ENCODE measurements around the gene MRPL51.

MRPL51 gene

DNA sequence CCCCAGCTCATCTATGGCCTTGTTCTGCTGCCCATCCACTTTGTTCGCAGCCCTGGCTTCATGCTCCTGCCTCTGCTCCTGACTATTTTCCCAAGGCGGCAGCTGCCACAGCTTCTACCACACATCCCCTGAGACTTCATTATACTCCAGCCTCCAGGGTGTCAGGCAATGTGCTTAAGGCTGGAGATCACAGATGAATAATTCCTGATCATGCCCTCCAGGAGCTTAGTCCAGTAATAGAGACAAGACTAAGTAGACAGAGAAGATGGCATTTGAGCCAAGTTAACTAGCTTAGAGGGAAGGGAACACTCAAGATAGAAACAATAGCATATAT, 34.1 kb downstream of the MRPL51 start:
- FAIRE-seq, result no peak

DNA sequence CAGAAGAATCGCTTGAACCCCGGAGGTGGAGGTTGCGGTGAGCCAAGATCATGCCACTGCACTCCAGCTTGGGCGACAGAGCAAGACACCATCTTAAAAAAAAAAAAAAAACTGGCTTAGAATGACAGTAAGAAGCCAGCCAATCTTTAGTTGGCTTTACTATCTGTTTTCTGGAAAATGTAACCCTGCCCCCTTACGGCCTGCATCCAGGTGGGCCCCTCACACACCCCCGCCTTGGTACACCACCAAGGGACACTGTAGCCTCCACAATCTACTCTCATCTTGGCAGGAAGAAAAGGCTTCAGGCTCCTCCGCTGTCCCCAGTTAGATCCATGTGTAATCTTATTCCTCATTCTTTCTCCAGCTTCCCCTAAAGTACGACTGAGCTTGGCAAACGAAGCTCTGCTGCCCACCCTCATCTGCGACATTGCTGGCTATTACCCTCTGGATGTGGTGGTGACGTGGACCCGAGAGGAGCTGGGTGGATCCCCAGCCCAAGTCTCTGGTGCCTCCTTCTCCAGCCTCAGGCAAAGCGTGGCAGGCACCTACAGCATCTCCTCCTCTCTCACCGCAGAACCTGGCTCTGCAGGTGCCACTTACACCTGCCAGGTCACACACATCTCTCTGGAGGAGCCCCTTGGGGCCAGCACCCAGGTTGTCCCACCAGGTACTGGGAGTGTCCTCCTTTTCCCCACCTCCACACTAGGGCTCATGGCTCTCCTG, 34.6 kb downstream of the MRPL51 start:
- FAIRE-seq, result no peak

DNA sequence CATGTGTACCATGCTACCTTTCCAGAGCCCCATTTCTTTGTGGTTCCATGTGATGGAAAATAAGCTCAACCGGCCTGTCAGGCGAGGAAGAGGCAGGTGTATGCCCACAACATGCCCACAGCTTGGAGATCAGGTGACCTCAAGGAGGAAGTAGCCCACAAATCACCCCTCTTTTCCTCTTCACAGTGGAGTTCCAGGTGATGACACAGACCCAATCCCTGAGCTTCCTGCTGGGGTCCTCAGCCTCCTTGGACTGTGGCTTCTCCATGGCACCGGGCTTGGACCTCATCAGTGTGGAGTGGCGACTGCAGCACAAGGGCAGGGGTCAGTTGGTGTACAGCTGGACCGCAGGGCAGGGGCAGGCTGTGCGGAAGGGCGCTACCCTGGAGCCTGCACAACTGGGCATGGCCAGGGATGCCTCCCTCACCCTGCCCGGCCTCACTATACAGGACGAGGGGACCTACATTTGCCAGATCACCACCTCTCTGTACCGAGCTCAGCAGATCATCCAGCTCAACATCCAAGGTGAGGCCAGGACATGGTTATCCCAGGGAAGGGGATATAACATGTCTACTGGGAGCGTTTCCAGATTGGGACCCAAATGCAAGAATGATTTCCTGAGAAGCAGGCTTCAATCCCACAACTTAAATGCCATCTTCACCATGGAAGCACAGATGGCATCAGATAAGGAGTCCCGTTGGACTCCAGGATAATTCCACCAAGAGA, 35.7 kb downstream of the MRPL51 start:
- FAIRE-seq, result no peak

DNA sequence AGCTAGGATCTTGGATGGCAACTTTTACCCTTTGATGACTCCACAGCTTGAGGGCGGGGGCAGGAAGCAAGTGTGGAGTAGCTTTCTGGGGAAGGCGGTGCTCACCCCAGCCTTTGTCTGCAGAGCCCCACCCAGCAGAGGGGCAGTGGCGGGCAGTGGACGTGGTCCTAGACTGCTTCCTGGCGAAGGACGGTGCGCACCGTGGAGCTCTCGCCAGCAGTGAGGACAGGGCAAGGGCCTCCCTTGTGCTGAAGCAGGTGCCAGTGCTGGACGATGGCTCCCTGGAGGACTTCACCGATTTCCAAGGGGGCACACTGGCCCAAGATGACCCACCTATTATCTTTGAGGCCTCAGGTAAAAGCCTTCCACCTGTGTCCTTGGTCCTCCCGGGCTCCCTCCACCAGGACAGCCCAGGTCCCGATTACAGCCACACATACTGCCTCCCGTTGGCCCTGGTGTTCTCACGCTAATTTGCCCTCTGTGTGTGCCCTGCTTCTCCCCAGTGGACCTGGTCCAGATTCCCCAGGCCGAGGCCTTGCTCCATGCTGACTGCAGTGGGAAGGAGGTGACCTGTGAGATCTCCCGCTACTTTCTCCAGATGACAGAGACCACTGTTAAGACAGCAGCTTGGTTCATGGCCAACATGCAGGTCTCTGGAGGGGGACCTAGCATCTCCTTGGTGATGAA, 40.0 kb downstream of the MRPL51 start:
- FAIRE-seq, result no peak

DNA sequence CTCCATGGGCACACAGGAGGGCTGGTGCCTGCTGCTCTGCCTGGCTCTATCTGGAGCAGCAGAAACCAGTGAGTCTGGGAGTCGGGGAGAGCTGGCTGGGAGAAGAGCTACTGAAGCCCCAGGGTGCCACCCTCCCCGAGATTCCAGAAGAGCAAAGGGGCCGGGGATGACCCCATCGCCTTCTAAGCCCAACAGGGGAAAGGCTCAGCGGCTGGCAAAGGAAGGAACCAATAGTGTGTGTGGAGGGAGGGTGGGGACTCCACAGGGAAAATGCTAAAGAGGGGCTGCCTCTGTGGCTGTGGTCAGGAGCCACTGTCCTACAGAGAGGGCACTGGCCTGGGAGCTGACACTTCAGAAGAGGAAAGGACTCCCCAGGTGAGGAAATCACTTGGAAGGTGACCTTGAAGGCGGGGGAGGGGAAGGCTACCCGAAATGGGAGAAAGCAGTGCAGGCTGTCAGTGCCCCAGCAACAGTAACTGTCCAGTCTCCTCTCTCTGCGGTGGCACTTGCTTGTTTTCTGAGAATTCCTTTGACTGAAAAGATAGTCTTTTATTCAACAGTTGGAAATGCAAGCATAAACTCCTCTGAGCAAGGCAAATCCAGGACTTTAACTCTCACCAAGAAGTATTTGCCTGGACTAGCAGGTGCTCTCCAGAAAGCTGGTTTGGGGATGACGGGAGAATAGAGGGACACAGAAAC, 40.7 kb downstream of the MRPL51 start:
- no peak for FAIRE-seq

DNA sequence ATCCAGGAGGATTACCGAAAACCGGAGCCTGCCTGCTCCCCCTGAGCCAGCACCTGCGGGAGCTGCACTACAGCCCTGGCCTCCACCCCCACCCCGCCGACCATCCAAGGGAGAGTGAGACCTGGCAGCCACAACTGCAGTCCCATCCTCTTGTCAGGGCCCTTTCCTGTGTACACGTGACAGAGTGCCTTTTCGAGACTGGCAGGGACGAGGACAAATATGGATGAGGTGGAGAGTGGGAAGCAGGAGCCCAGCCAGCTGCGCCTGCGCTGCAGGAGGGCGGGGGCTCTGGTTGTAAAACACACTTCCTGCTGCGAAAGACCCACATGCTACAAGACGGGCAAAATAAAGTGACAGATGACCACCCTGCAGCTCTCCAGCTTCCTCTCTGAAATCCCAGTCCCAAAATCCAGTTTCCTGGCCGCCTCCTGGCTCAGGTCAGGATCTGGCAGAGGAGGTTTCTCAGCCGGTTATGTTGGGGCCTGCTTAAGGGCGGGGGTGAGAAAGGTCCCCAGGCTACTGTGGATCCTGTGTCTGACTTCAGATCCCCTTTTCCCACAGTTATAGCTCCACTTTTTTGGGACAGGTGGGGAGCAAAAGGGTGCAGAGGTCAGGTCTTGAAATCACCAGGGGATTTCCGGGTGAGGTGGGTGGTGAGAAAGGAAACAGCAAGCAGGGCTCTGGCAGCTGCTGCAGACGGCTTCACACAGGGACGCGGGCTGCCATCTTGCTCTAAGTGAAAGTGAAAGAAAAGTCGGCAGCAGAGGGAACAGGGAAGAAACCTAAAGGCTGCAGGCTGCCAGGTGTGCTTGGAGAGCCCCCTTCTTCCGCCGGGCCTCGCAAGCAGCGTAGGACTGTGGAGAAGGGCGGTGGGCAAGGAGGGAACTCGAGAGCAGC, 41.5 kb downstream of the MRPL51 start, which contains the start of gene TAPBPL:
Gene TAPBPL, plus strand, starts transcription at position 695 of the 897 bp plus-strand sequence. CDS start 207 bp downstream, outside the sequence.
- FAIRE-seq, result peak; percentile 9

DNA sequence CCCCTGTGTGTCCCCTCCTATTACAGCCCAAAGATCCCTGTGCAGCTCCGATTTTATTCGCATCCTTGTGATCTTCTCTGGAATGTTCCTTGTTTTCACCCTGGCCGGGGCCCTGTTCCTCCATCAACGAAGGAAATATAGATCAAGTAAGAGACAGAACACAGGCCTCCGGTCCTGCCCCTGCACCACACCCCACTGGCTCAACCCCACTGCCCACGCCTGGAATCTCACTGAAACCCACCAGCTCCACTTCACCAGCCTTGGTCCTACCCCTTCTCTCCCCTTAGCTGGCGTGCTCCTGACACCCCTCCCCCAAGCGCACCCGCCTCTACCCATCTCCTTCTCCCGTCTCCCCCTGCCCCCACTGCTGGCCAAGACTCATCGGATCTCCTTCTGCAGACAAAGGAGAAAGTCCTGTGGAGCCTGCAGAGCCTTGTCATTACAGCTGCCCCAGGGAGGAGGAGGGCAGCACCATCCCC, 42.2 kb downstream of the MRPL51 start:
- FAIRE-seq, result no peak

DNA sequence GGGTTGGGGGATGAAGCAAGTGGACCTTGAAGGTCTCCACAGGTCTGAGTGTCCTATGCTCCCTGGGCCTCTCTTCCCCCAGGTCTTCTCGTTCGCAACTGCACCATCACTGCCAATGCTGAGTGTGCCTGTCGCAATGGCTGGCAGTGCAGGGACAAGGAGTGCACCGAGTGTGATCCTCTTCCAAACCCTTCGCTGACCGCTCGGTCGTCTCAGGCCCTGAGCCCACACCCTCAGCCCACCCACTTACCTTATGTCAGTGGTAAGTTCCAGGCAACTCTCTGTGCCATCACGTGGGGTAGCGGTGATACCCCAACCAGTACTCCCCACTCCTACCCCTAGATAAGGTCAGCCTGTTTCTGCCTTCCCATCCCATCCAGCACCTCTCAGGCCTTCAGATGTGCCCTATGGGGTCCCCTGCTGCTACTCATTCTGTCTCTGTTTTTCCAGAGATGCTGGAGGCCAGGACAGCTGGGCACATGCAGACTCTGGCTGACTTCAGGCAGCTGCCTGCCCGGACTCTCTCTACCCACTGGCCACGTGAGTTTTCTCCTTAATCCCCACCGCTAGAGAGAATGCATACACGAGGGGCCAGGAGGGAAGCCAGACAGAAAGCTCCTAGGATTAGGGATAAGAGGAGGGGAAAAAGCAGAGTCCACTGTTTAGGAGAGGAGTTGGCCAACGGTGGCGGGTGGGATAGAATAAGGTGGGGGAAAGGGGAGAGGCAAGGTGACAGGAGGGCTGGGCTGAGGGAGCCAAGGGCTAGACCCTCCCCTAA, 42.8 kb downstream of the MRPL51 start:
- no peak for FAIRE-seq

DNA sequence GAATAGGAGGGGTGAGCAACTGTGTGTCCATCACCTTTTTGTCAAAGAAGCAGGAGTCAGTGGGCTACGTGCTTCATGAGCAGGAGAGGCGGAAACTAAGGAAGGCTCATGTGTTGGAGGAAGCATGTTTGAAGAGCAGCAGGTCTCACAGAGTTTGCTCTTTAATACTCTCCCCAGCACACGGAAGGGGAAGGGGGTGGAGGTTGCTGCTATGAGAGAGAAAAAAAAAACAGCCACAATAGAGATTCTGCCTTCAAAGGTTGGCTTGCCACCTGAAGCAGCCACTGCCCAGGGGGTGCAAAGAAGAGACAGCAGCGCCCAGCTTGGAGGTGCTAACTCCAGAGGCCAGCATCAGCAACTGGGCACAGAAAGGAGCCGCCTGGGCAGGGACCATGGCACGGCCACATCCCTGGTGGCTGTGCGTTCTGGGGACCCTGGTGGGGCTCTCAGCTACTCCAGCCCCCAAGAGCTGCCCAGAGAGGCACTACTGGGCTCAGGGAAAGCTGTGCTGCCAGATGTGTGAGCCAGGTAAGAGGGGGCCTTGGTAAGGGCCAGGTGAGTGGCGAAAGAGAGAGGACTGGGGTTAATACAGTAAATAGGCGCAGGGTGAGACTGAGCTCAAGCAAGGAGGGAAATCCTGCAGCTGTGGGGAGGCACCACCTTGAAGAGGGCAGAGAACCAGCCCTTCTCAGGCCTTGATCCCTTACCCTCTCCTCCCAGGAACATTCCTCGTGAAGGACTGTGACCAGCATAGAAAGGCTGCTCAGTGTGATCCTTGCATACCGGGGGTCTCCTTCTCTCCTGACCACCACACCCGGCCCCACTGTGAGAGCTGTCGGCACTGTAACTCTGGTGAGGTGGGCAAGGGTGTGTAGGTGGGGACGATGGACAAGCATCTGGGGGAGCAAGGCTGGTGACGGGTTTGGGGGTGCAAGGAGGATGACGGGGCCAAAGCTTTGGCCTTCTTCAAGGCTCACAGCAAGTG, 48.1 kb downstream of the MRPL51 start, which contains the start of gene CD27:
Gene CD27, plus strand, starts transcription at position 252 of the 985 bp plus-strand sequence. Its CDS starts 141 bp downstream, at position 393.
- FAIRE-seq, result no peak

DNA sequence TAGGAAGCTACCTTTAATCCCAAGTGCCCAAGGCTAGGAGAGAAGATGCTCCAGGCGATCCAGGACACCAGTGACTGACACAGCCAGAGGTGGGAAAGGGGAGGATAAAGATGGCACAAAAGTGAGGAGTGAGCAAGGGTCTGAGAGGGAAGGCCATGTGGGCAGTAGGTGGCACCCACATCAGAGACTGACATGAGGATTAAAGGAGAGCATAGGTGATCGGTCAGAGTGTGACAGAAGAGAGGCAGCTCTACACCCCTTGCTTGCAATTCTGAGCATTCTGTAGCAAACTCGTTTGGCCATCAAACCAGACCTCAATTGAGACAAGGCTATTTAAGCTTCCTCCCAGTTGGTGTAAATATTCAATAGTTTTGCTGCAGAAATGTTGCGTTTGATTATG, 49.0 kb downstream of the MRPL51 start:
- FAIRE-seq, result no peak

DNA sequence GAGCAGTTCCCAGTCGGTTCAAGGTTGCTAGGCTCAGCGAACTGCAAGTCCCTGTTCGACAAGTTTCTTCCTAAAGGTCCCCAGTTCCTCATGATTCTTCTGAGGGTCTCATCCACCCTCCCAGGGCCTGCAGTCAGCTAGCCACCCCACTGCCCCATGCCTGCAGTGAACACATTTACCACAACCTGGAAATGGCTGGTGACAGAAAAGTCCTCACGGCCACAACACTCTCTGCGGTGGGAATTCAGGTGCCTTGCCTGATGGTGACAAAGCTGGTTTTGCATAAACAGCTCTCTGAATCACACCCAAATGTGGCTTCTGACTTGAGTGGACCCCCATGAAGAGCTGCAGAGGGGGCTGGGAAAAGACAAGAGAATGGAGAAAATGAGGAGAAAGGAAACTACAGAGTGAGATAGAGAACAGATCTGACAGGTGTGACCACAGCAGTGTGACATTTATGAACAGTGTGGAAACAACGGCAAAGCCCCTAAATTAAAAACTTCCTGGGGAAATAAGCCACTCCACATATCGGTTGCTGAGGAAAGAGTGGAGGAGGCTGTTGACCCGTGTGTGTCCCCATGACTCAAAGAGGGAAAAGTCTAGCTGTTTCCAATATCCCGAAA, 49.6 kb downstream of the MRPL51 start:
- no peak for FAIRE-seq

DNA sequence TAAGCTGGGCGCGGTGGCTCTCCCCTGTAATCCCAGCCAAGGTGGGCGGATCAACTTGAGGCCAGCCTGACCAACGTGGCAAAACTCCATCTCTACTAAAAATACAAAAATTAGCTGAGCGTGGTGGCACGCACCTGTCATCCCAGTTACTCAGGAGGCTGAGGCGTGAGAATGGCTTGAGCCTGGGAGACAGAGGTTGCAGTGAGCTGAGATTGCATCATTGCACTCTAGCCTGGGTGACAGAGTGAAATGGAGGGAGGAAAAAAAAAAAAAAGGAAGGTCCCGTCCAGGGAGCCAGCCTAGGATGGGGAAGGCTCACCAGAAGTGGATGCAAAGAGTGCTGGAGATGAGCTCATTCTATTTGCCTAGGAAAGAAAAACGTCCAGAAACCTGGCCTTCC, 50.2 kb downstream of the MRPL51 start:
- FAIRE-seq, result no peak

All from islet of Langerhans (tissue), 1 donor.